H9 (cell line): ENCODE data around the gene OGFOD2. TPM values are rescaled to one million over a fixed set of nuclear protein-coding genes. Genes with fewer than 3 reads are reported as not detected.

ENCODE experiments used
- DNase-seq: peaks from one replicate; pipeline ENCODE4 v3.0.0-alpha.2; 2017
- H2AFZ ChIP-seq: one replicate; pipeline ENCODE4 v1.6.1; 2013; ENCODE audit warnings: mild to moderate bottlenecking, low read length, control low read depth, moderate library complexity
- H2AK5ac ChIP-seq: 2 replicates; pipeline ENCODE4 v1.6.1; 2013; ENCODE audit warnings: low read length, control low read depth, mixed read lengths; ENCODE audit not compliant: insufficient read length
- H2BK120ac ChIP-seq: one replicate; pipeline ENCODE4 v1.6.1; 2013; ENCODE audit warnings: low read depth, mild to moderate bottlenecking, low read length, control low read depth, inconsistent platforms; ENCODE audit not compliant: poor library complexity, severe bottlenecking
- H2BK12ac ChIP-seq: 2 replicates; pipeline ENCODE4 v1.6.1; 2013; ENCODE audit warnings: low read length, control low read depth, mixed read lengths, low read depth; ENCODE audit not compliant: insufficient read length
- H2BK15ac ChIP-seq: 2 replicates; pipeline ENCODE4 v1.6.1; 2013; ENCODE audit warnings: low read depth, low read length, control low read depth
- H2BK20ac ChIP-seq: one replicate; pipeline ENCODE4 v1.6.1; 2013; ENCODE audit warnings: low read depth, mild to moderate bottlenecking, low read length, control low read depth, inconsistent platforms; ENCODE audit not compliant: poor library complexity, severe bottlenecking
- H2BK5ac ChIP-seq: 2 replicates; pipeline ENCODE4 v1.6.1; 2013; ENCODE audit warnings: low read length, control low read depth, mixed read lengths; ENCODE audit not compliant: insufficient read length
- H3K14ac ChIP-seq: 2 replicates; pipeline ENCODE4 v1.6.1; 2013; ENCODE audit warnings: low read length, control low read depth; ENCODE audit not compliant: insufficient read depth
- H3K18ac ChIP-seq: 2 replicates; pipeline ENCODE4 v1.6.1; 2013; ENCODE audit warnings: low read depth, mild to moderate bottlenecking, mixed read lengths, low read length, control low read depth; ENCODE audit not compliant: insufficient read length
- H3K23ac ChIP-seq: 2 replicates; pipeline ENCODE4 v1.6.1; 2013; ENCODE audit warnings: low read length, control low read depth, mixed read lengths, low read depth; ENCODE audit not compliant: insufficient read length
- H3K23me2 ChIP-seq: 2 replicates; pipeline ENCODE4 v1.6.1; 2013; ENCODE audit warnings: low read depth, mild to moderate bottlenecking, mixed read lengths, low read length, control low read depth; ENCODE audit not compliant: insufficient read length, poor library complexity, severe bottlenecking
- H3K27ac ChIP-seq: 2 replicates; pipeline ENCODE4 v1.5.1; 2013; ENCODE audit warnings: low read length, control low read depth, mixed read lengths, low read depth; ENCODE audit not compliant: insufficient read length
- H3K27me3 ChIP-seq: 2 replicates; pipeline ENCODE4 v1.6.1; 2013; ENCODE audit warnings: low read length, control low read depth, inconsistent platforms; ENCODE audit not compliant: insufficient read depth
- H3K4ac ChIP-seq: 2 replicates; pipeline ENCODE4 v1.6.1; 2013; ENCODE audit warnings: low read depth, mild to moderate bottlenecking, control low read depth, inconsistent platforms, low read length, moderate library complexity
- H3K4me1 ChIP-seq: 2 replicates; pipeline ENCODE4 v1.6.1; 2013; ENCODE audit warnings: low read length, control low read depth, inconsistent platforms; ENCODE audit not compliant: insufficient read depth
- H3K4me2 ChIP-seq: 2 replicates; pipeline ENCODE4 v1.6.1; 2013; ENCODE audit warnings: low read length, control low read depth, mixed read lengths; ENCODE audit not compliant: insufficient read length, insufficient read depth
- H3K56ac ChIP-seq: 2 replicates; pipeline ENCODE4 v1.6.1; 2013; ENCODE audit warnings: low read depth, mild to moderate bottlenecking, mixed read lengths, low read length, control low read depth; ENCODE audit not compliant: insufficient read length
- H3K79me1 ChIP-seq: 2 replicates; pipeline ENCODE4 v1.6.1; 2013; ENCODE audit warnings: low read depth, mild to moderate bottlenecking, moderate library complexity, low read length, control low read depth, inconsistent platforms; ENCODE audit not compliant: insufficient read depth, poor library complexity, severe bottlenecking
- H3K79me2 ChIP-seq: 2 replicates; pipeline ENCODE4 v1.6.1; 2013; ENCODE audit warnings: low read length, control low read depth, inconsistent platforms; ENCODE audit not compliant: insufficient read depth
- H3K9ac ChIP-seq: 2 replicates; pipeline ENCODE4 v1.6.1; 2013; ENCODE audit warnings: low read length, control low read depth, mixed read lengths; ENCODE audit not compliant: insufficient read length; ENCODE audit errors: extremely low read depth
- H3K9me3 ChIP-seq: one replicate; pipeline ENCODE4 v1.6.1; 2013; ENCODE audit warnings: low read depth, low read length, inconsistent platforms; ENCODE audit not compliant: control insufficient read depth
- H3T11ph ChIP-seq: one replicate; pipeline ENCODE4 v1.6.1; 2013; ENCODE audit warnings: mild to moderate bottlenecking, low read length, control low read depth, inconsistent platforms
- H4K20me1 ChIP-seq: one replicate; pipeline ENCODE4 v1.6.1; 2013; ENCODE audit not compliant: control insufficient read depth, insufficient read length, insufficient read depth
- H4K5ac ChIP-seq: 2 replicates; pipeline ENCODE4 v1.6.1; 2013; ENCODE audit warnings: low read depth, mild to moderate bottlenecking, mixed read lengths, low read length, control low read depth; ENCODE audit not compliant: insufficient read length
- H4K8ac ChIP-seq: replicated peaks from 2 replicates; pipeline ENCODE4 v1.6.1; 2013; ENCODE audit warnings: low read length, control low read depth, mixed read lengths, low read depth; ENCODE audit not compliant: insufficient read length
- H4K91ac ChIP-seq: 2 replicates; pipeline ENCODE4 v1.6.1; 2013; ENCODE audit warnings: low read depth, mild to moderate bottlenecking, moderate library complexity, mixed read lengths, low read length, control low read depth; ENCODE audit not compliant: insufficient read length
- H3K27ac Mint-ChIP-seq, 3 experiments: 2 replicates in 2 of 3; 3 replicates in 1 of 3; pipeline ENCODE4 v1.8.0; 2020 to 2021; ENCODE audit warnings: mixed read lengths in 3 of 3, mild to moderate bottlenecking in 1 of 3, moderate library complexity in 1 of 3
- H3K27me3 Mint-ChIP-seq: 2 replicates; pipeline ENCODE4 v1.8.0; 2021; ENCODE audit warnings: low read depth, mild to moderate bottlenecking, moderate library complexity, mixed read lengths
- H3K36me3 Mint-ChIP-seq, 3 experiments: 2 replicates in 2 of 3; 3 replicates in 1 of 3; pipeline ENCODE4 v1.8.0; 2020 to 2021; ENCODE audit warnings: low read depth in 3 of 3, mixed read lengths in 3 of 3; ENCODE audit not compliant: insufficient read depth in 1 of 3
- H3K4me1 Mint-ChIP-seq, 2 experiments: 2 replicates each; pipeline ENCODE4 v1.8.0; 2020; ENCODE audit warnings: mixed read lengths in 2 of 2
- H3K4me3 Mint-ChIP-seq, 2 experiments: 2 replicates in 1 of 2; 3 replicates in 1 of 2; pipeline ENCODE4 v1.8.0; 2020 to 2021; ENCODE audit warnings: mild to moderate bottlenecking in 2 of 2, mixed read lengths in 2 of 2, moderate library complexity in 1 of 2
- H3K9me3 Mint-ChIP-seq, 2 experiments: 2 replicates in 1 of 2; 3 replicates in 1 of 2; pipeline ENCODE4 v1.8.0; 2020; ENCODE audit warnings: mild to moderate bottlenecking in 2 of 2, mixed read lengths in 2 of 2, moderate library complexity in 1 of 2
- CTCF ChIP-seq: fragments of 200-600 bp; sonication (generic); conservative IDR thresholded peaks from 3 replicates; pipeline ENCODE4 v1.8.0; 2021; ENCODE audit warnings: antibody characterized with exemption, mild to moderate bottlenecking
- WGBS: extraction: QIAGEN DNeasy Blood & Tissue Kit; methylation state at CpG from one replicate; pipeline ENCODE4 v1.1.7; 2013; ENCODE audit warnings: missing lambda C conversion rate, low lambda C conversion rate, mixed read lengths; ENCODE audit not compliant: insufficient read length; ENCODE audit errors: extremely low coverage; 5-methylcytosine and 5-hydroxymethylcytosine counted together
- total RNA-seq: library from RNA; stranded (reverse); gene quantifications from 2 replicates; pipeline ENCODE4 v1.2.1, GENCODE V29; 2021

Gene OGFOD2
- total RNA-seq, 1 experiment from 2014 or later, result 14.7 TPM

GRCh38 chr12:122998316-122998715, 23.3 kb downstream of the OGFOD2 start:
- no peak overlapping the region for H3K4me3 Mint-ChIP-seq

More at GRCh38 chr12:122998316-122998715, 23.3 kb downstream of the OGFOD2 start:
- H3K4ac ChIP-seq, result no peak overlapping the region
- no peak overlapping the region for H2BK15ac ChIP-seq
- H2BK120ac ChIP-seq, result no peak overlapping the region
- H3K27ac ChIP-seq, result no peak overlapping the region
- Mint-ChIP-seq H3K36me3 (no peaks in the 10 kb centered on the region), H3K4me1 (no peaks in the 10 kb centered on the region), H3K9me3 (no peaks in the 10 kb centered on the region), H3K27me3 (no peaks in the 10 kb centered on the region; the same call in 1 of the 2 replicates), H3K27ac (no peak overlapping the region; a peak in 1 of 7 replicates)
- H3K9ac ChIP-seq, result no peak overlapping the region
- H3K79me1 ChIP-seq, result no peaks in the 10 kb centered on the region
- no peak overlapping the region for H3K4me2 ChIP-seq
- no peak overlapping the region for H3K56ac ChIP-seq
- H3T11ph ChIP-seq, result no peak overlapping the region
- H4K91ac ChIP-seq, result no peak overlapping the region
- H2BK20ac ChIP-seq, result no peak overlapping the region
- WGBS, result no CpG with 5 or more reads among the region's 4 CpGs
- no peaks in the 10 kb centered on the region for H3K27me3 ChIP-seq
- no peaks in the 10 kb centered on the region for H4K20me1 ChIP-seq
- no peak overlapping the region for H4K5ac ChIP-seq
- H2AFZ ChIP-seq, result no peak overlapping the region
- no peak overlapping the region for H3K18ac ChIP-seq
- no peak for DNase-seq
- H3K14ac ChIP-seq, result no peak overlapping the region; the same call in 1 of the 2 replicates
- no peak overlapping the region for H4K8ac ChIP-seq
- H3K9me3 ChIP-seq, result no peaks in the 10 kb centered on the region
- no peak overlapping the region for H2BK12ac ChIP-seq
- no peak for TF ChIP-seq CTCF
- no peak overlapping the region for H2BK5ac ChIP-seq
- H2AK5ac ChIP-seq, result no peak overlapping the region
- no peak overlapping the region for H3K23ac ChIP-seq
- no peaks in the 10 kb centered on the region for H3K79me2 ChIP-seq
- H3K23me2 ChIP-seq, result no peaks in the 10 kb centered on the region
- no peaks in the 10 kb centered on the region for H3K4me1 ChIP-seq
